ENCODE results near the gene TMEM242.
"Not testable (repeated sequence)": the region's sequence is repeated elsewhere in the genome, so short reads cannot be mapped to it uniquely, and the experiment has no call there.

TMEM242 gene

DNA sequence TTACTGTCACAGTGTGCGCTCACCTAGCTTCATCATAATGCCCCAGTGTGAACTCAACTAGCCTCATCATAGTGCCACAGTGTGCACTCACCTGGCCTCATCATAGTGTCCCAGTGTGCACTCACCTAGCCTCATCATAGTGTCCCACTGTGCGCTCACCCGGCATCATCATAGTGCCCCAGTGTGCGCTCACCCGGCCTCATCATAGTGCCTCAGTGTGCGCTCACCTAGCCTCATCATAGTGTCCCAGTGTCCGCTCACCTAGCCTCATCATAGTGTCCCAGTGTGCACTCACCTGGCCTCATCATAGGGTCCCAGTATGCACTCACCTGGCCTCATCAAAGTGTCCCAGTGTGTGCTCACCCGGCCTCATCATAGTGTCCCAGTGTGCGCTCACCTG is 10.6 kb downstream of the TMEM242 start:
- H3K27ac ChIP-seq = no peak overlapping the region
- TF ChIP-seq ZFX (IDR thresholded peaks at IDR 0.05; ENCODE audit: borderline replicate concordance) = no peak
- TF ChIP-seq, protein P1, sequence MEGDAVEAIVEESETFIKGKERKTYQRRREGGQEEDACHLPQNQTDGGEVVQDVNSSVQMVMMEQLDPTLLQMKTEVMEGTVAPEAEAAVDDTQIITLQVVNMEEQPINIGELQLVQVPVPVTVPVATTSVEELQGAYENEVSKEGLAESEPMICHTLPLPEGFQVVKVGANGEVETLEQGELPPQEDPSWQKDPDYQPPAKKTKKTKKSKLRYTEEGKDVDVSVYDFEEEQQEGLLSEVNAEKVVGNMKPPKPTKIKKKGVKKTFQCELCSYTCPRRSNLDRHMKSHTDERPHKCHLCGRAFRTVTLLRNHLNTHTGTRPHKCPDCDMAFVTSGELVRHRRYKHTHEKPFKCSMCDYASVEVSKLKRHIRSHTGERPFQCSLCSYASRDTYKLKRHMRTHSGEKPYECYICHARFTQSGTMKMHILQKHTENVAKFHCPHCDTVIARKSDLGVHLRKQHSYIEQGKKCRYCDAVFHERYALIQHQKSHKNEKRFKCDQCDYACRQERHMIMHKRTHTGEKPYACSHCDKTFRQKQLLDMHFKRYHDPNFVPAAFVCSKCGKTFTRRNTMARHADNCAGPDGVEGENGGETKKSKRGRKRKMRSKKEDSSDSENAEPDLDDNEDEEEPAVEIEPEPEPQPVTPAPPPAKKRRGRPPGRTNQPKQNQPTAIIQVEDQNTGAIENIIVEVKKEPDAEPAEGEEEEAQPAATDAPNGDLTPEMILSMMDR (IDR thresholded peaks at IDR 0.05) = no peak

DNA sequence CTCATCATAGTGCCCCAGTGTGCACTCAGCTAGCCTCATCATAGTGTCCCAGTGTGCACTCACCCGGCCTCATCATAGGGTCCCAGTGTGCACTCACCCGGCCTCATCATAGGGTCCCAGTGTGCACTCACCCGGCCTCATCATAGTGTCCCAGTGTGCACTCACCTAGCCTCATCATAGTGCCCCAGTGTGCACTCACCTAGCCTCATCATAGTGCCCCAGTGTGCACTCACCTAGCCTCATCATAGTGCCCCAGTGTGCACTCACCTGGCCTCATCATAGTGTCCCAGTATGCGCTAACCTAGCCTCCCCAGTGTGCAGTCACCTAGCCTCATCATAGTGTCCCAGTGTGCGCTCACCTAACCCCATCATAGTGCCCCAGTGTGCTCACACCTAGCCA is 12.6 kb downstream of the TMEM242 start:
- not testable (repeated sequence) for H3K27ac ChIP-seq

DNA sequence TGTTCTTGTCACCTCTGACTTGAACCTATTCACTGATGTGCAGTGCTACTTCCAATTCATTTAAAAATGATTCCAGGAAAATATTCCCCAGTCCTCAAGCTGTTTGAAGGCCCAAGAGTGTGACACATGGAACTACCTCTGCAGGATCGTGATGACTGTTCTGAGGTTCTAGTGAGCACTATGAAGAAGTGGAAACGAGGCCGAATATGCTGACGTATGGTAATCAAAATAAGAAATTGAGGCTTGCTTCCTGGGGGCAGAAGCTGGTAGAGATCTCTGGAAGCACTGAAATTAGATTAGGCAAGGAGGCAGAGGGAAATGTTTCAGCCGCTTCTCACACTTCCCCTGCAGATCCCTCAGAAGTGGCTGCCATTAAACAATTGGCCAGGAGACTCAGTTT is 15.7 kb downstream of the TMEM242 start:
- no peak overlapping the region for H3K27ac ChIP-seq
- no peak for TF ChIP-seq ZFX (IDR thresholded peaks at IDR 0.05; ENCODE audit: borderline replicate concordance)
- TF ChIP-seq, protein P1 (IDR thresholded peaks at IDR 0.05) = no peak

DNA sequence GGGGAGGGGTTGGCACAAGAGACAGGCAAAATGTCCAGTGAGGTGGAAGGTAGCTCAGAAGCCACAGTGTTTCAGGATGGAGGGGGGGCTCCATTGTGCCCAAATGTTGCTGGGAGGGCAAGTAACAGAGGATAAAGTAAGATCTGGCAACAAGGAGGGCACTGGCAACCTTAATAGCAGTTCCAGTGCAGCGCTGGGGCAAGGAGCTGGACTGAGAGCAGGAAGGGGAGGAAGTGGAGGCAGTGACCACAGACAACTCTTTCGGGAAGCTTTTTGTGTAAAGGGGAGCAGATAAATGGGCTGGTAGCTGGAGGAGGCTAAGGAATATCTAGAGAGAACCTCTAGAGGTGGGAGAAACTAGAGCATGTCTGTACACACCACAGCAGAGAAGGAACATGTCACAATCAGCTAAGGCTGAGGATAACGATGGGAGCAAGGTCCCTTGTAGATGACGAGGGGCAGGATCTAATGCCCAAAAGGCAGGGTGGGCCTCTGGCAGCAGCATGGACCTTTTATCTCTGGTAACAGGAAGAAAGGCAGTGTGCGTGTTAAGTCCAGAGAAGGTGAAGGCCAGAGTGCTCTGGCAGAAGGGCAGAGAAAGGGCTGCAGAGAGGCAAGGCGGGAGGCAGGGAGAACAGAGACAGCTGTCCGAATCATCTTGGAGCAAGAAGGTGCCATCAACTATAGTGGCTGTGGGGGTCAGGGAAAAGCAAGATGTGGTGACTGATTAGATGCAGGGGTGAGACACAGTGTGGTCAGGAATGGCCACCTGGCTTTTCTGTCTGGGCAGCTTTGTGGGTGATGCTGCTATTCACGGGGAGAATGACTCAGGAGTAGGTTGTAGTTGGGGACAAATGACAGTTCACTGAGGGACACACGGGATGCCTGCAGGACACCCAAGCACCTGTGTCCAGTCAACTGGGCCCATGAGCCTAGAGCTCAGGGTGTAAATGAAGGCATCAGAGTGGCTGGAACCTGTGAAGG is 17.4 kb downstream of the TMEM242 start:
- H3K27ac ChIP-seq = no peak overlapping the region
- TF ChIP-seq, protein P1 (IDR thresholded peaks at IDR 0.05) = no peak
- no peak for TF ChIP-seq ZFX (IDR thresholded peaks at IDR 0.05; ENCODE audit: borderline replicate concordance)

DNA sequence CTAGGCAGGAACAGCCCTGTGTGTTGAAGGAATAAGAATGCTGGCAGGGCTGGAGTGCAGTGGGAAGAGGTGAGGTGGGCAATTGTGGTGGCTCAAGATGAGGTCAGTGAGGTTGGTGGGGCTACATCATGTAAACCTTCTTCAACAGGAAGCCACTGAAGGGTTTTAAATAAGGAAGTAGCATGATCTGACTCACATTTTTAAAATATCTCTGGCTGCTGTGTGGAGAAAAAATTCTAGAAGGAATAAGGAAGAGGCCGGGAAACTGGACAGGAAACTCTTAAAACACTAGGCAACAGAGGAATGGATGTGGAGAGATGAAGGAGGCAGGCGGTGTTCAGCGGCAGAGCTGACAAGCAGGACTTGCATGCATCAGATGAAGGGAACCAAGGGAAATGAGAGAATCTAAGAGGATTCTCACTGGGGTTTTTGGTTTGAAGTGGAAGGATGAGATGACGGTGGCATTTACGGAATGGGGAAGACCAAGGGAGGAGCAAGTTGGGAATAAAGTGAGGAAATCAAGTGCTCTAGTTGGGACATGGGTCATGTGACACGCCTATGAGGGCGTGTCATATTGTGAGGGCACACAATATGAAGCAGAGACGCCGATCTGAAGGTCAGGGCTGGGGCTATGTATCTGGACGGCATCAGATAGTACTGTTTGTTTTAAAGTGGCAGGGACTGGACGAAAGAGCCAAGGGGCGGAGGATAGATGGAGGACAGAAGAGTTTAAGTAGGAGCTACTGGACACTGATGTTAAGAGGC is 18.2 kb downstream of the TMEM242 start:
- TF ChIP-seq, protein P1 (IDR thresholded peaks at IDR 0.05) = no peak
- TF ChIP-seq ZFX (IDR thresholded peaks at IDR 0.05; ENCODE audit: borderline replicate concordance) = no peak
- H3K27ac ChIP-seq = no peak overlapping the region

DNA sequence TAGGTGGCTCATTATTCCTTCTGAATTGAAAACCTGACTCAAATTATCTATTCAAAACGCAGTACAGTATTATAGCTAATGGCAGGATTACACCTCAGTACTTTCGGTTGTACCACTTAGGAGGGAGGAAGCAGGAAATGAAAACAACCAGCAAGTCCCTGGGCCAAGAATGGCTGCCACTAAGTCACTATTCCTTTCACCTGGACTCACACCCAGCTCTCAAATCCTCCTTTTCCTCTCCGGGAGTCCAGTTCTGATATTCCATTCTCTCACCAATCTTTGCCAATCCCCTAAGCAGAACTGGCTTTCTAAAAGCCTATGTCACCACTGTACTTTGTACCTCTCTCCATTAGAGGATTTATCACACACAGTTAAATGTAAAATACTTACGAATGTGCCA is 20.6 kb downstream of the TMEM242 start:
- TF ChIP-seq, protein P1 (IDR thresholded peaks at IDR 0.05) = no peak
- no peak for TF ChIP-seq ZFX (IDR thresholded peaks at IDR 0.05; ENCODE audit: borderline replicate concordance)
- H3K27ac ChIP-seq = no peak overlapping the region

DNA sequence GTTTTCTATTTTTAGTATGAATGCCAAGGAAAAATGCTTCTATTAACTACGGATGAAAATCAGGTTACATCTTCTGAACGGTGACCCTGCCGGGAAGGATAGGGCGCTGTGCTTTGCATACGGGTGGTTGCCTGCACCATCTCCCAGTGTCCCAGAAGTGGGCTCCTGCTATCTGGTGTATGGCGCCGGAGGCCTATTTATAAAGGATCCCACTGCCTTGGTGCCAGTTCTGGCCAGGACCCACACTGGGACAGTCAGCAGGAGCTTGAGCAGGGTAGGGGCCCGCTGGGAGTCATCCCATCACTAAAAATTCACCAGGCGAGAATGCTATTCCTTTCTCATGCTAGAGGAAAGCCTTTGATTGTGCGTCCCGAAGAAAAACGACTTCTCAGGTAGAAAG is 22.9 kb downstream of the TMEM242 start:
- no peak overlapping the region for H3K27ac ChIP-seq
- TF ChIP-seq ZFX (IDR thresholded peaks at IDR 0.05; ENCODE audit: borderline replicate concordance) = no peak
- TF ChIP-seq, protein P1 (IDR thresholded peaks at IDR 0.05) = no peak
